Colon (tissue), 2 donors: ENCODE measurements around the gene CUBN.
"Not testable (repeated sequence)": the region's sequence is repeated elsewhere in the genome, so short reads cannot be mapped to it uniquely, and the experiment has no call there.

Source experiments
- FAIRE-seq: peaks from 2 replicates; lab custom pipeline; 2012; peaks lifted over from hg19 to GRCh38; lab: Jason Lieb, UNC
- donor health status: control.
- donor health status: control.

CUBN gene

GRCh38 chr10:17141504-17142229 is 12.1 kb upstream of the CUBN start:
- peak; percentile 28 for FAIRE-seq

DNA sequence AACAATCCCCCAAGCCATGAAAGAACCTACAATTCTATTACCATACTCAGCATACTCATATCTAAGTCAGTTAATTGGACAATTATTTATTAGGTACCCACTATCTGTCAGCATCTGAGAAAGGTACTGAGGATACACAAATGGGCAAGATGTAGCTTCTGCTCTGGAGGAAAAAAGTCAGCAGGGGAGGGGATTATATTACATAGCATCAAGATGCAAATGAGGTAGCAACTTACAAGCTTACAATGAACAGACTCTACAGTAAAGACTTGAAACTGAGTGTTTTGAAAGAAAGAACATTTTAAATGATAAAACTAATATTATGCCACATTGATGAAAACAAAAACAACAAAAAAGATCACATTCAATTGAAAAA is 10.8 kb upstream of the CUBN start:
- no peak for FAIRE-seq

DNA sequence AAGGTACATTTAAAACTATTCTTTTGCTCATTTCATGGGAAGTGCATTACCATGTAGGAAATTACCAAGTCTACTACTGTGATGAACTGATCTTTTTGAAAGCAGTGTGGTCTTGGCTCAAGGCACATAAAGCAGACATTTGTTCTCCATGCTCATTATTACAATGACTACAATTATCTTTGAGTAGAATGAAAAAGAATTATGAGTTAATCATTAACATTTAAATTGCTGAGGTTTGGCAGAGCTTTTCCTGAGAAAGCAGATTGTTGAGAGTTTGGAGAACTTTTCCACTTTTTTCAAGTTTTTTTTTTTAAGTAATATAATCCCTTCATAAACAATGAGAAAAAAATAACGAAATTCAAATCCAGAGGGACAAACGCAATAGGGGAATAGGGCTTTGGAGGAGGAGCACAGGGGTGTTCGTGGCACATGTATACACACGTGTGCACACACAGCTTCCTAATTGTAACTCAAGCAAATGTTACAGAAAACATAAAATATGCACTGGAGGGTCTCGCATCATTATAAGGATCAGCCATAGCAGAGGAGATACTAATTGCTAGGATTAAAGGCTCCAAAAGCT is 8.9 kb upstream of the CUBN start:
- no peak for FAIRE-seq

DNA sequence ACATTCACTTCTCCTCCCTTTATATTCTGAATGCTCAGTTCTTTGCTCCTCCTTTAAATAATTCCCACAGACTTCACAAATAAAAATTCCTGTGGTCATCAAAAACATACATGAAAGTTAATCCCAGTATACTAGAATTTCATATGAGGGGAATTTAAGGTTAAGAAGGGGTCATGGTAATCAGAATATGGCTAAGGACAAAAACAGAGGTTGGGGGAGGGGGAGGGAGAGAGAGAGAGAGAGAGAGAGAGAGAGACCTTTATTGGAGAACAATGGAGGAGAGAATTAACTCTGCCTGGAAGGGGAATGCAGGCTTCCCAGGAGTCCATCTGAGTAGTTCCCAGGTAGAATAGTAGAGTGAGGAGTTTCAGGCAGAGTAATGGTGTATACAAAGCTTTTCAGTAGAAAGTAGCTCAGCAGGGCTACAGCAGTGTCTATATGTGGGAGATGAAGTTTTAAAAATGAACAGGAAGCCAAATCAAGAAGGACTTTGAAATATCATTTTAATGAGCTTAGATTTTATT is 5.2 kb upstream of the CUBN start:
- FAIRE-seq = no peak

- no peak for FAIRE-seq
Measured at GRCh38 chr10:17134282-17134681, 4.7 kb upstream of the CUBN start.

- no peak for FAIRE-seq
Measured at GRCh38 chr10:17128261-17128660, 1.4 kb downstream of the CUBN start.

DNA sequence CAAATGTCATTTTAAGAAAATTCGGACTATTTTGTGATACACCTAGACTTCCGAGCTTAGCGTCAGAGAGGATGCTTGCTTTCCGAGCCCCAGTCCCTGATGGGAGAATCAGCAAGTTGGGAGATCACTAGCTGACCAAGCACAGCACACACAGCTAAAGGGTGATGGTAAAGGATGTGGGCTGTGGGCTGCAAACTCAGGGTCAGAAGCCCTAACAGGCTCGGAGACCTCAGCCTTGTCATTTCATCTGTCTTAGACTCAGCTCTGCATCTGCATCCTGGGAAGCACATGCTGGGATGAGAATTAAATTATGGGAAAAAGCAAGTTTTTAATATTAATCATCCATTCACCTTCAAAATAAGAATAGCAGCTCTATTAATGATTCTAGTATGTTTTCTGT is 3.3 kb downstream of the CUBN start:
- FAIRE-seq = no peak

DNA sequence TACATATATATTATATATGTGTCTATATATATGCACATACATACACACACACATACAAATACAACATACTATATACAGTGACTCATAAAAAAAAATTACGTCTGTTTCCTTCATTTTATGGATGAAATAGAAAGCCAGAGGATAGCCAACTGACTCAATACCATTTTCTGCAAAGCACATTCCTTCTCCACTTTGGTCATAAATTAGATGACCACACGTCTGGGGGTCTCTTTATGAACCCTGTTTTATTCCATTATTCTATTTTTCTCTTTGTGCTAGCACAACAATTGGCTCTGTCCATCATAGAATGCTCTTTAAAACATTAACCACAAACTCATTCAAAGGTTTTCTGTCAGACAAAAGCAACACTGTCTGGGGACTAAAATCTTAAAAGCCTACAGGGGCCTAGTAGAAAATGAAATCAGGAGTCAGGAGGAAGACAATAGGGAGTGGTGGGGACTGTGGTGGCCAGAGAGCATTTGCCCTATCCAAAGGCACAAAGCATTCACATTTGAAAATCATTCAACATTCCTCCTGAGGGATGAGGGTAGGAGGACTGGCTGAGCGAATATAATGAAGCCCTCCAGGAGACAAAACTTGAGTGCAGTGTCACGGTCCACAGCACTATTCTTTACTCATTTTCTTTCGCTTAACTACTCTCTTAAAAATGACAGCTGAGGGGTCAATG is 4.3 kb downstream of the CUBN start:
- FAIRE-seq = no peak

DNA sequence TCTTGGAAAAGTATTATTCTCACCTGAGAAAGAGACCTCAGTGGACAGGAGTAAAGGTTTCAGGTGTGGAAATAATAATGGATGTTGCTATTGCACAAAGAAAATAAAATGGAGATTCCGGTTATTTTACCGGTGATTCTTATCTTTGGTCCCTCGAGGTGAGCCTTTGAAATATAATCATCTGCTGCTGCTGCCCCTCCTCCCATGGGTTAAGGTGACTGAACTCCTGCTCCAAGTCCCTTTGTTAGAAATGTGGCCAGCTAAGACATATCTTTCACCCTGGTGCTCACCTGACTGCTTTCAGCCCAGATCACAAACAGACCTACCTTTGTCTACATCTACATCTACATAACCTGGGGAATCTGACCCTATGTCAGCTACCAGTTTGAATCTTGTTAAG is 5.7 kb downstream of the CUBN start:
- no peak for FAIRE-seq

DNA sequence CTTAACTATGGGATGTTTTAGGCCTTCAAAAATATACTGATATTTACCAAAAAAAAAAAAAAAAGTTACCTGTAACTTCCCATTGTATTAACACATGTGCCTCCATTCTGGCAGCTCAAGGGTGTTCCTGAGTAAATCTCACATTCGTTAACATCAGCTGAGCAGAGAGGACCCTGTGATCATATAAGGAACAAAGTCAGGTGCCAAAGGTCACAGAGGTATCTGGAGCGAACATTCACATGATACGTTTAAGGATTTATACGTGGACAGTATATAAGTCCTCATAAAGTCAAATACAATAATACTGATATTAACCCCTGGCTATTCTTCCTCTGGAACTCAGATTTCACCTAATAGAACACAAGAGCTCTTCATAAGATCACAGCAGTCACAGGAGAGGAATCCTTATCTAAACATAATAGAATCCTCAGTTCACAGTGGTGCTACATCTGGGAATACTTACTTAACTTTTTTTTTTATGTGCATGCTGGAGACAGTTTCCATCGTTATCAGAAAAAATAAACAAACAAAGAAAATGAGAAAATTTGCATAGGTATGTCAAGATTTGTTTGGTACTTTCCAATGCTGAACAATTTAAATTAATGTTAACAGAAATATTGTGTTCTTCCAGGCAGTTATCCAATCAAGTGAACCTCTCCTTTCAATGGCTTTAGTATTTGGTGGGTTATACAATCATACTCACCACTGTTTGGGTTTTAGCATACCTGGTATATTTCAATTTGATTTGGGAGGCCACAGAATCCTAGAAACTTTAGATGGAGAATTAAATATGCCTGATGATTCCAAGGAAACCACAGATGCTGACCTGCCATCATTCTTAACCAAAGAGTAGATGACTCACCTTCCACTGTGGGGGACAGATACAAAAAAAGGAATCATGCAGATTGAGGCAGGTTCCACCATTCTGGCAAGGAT is 6.6 kb downstream of the CUBN start:
- no peak for FAIRE-seq

DNA sequence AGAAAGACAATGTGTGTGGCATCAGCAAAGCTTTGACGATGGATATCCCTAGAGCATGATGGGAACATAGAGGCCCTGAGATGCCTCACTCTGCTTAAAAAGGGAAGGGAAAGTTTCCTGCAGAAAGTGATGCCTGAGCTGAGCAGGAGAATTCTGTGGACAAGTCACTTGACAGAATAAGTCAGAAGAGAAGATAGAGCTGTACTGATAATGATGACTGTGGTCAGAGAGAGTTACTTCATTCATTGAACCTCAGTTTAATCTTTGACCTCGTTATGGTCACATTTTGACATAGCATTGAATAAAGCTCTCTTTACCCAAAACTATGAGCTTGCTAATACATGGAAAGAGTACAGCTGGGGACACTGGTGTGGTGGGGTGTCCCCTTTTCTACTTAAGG is 7.6 kb downstream of the CUBN start:
- FAIRE-seq = no peak

DNA sequence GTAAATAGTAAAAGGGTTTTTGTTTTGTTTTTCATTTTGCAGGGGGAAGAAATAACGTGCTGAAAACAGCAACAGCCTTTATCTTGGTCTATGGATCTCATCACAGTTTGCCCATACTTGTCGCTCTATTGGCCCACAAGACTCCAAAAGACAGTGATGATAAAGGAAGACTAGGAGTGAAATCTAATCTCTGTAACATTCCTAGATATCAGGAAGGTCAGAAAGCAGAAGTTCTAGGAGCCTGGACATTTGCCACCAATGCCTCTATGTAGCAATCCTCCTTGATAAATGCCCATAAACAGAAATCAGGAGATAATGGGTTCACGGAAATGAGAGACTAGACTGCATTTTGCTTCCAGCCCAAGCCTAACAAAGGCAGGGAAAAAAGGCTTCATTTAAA is 8.9 kb downstream of the CUBN start:
- FAIRE-seq = no peak

DNA sequence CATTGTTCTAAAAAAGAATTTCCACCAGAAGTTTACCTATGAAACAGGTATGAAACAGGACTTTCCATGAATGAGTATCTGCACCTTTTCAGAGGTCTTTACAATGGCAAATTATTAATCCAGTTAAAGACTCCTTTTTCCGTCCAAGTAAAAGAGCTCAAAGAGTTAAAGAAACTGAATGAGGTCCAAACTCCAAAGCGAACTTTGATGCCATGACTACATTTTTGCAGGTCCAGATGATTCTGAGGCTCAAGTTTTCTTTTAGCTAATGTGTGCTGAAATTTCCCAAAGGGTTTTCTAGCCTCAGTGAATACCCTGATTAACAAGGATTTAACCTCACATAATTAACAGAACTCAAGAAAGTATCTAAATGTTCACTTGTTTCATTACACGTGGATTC is 9.8 kb downstream of the CUBN start:
- no peak for FAIRE-seq

DNA sequence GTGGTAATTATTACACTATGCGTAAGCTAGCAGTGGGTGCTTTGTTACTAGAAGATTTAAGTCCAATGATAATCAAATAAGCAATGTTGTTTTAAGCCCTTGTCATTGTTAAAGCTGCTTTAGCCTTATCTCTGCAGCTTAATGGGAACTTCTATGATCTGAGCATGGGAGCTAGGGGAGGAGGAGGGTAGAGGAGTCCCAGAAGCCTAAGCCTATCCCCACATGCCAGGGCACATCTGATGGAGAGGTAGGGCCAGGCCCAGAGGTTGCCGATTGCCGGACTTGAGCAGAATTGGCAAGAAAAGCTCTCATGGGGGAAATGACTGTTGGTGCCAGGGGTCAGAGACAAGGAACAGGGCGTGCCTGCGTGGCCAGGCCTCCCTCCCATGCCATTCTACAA is 13.4 kb downstream of the CUBN start:
- no peak for FAIRE-seq

- FAIRE-seq = no peak
Measured at GRCh38 chr10:17115683-17116082, 13.9 kb downstream of the CUBN start.

- not testable (repeated sequence) for FAIRE-seq
Measured at GRCh38 chr10:17114878-17115444, 14.7 kb downstream of the CUBN start.

- no peak for FAIRE-seq
Measured at GRCh38 chr10:17113889-17114540, 15.6 kb downstream of the CUBN start.

DNA sequence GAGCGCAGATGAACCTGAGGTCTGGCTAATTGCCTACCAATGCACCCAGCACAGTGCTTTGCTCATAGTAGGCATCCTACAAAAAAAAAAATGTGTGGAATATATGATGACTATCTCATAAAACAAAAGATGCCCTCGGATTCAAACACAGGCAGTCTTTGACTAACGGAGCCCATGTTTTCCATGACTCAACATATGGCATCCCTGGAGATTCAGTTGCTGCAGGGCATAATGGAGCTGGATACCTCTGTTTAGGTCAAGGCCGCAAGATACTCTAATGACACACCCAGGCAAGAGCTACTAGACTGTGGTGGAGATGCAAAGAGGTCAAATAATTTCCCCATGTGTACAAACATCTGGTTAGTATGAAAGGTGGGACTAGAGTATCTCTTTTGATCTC is 16.3 kb downstream of the CUBN start:
- no peak for FAIRE-seq

- FAIRE-seq = no peak
Measured at GRCh38 chr10:17112566-17112965, 17.0 kb downstream of the CUBN start.

DNA sequence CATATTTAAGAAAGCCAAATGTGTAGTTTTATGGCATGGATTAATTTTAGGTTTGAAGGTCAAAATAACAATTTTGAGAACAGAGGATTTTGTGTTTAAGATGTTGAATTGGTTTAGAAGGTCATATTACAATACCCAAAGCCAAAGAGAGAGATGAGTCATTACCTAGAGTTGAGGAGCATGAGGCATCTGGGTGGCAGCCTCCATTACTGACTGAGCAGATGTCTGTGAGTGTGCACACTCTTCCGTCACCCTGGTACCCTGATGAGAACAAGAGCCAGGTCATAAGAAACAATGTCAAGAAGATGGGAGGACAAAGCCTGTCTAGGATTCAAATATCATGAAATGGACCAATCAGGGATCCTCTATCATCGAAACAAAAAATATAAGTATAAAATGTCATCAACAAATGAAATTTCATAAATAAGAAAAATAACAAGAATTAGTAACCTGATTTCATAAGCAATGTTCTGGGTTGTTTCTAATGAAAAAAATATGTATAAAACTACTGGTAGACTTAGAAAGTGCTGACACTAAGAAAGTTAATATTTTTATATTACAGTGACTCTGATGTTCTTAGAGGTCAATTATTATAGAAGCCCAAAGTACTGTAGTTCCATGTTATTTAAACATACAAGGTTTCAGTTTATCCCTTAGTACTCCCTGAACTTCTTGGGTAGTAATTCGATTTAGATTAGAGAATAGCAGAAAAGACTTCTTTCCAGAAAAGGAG is 20.0 kb downstream of the CUBN start:
- no peak for FAIRE-seq

- no peak for FAIRE-seq
Measured at GRCh38 chr10:17109046-17109445, 20.6 kb downstream of the CUBN start.
